MM.1S (cell line): ENCODE results near the gene TMEM45A.

Experiments
- DNase-seq: peaks from one replicate; pipeline ENCODE4 v3.0.0-alpha.2; 2015
- H2AFZ ChIP-seq: fragments of 300-600 bp; sonication (generic); 2 replicates; pipeline ENCODE4 v1.6.0; 2016; ENCODE audit warnings: antibody characterized with exemption, low read length
- H3F3A ChIP-seq: fragments of 300-600 bp; sonication (generic); 2 replicates; pipeline ENCODE4 v1.6.1; 2016; ENCODE audit warnings: mild to moderate bottlenecking, antibody characterized with exemption, low read length, moderate library complexity, mixed read lengths; ENCODE audit not compliant: insufficient read depth
- H3K27ac ChIP-seq: fragments of 300-600 bp; sonication (generic); 2 replicates; pipeline ENCODE4 v1.5.1; 2016; ENCODE audit warnings: mild to moderate bottlenecking, low read length
- H3K27me3 ChIP-seq: fragments of 300-600 bp; sonication (generic); replicated peaks from 2 replicates; pipeline ENCODE4 v1.6.0; 2016; ENCODE audit warnings: low read length; ENCODE audit not compliant: insufficient read depth
- H3K36me3 ChIP-seq: fragments of 300-600 bp; sonication (generic); replicated peaks from 2 replicates; pipeline ENCODE4 v1.6.1; 2016; ENCODE audit warnings: mild to moderate bottlenecking, low read length, mixed read lengths; ENCODE audit not compliant: insufficient read depth
- H3K4me1 ChIP-seq: fragments of 300-600 bp; sonication (generic); 2 replicates; pipeline ENCODE4 v1.6.1; 2016; ENCODE audit warnings: low read length, mixed read lengths
- H3K4me2 ChIP-seq: fragments of 300-600 bp; sonication (generic); 2 replicates; pipeline ENCODE4 v1.6.0; 2016; ENCODE audit warnings: low read depth, low read length
- H3K4me3 ChIP-seq: fragments of 300-600 bp; sonication (generic); 2 replicates; pipeline ENCODE4 v1.5.1; 2016; ENCODE audit warnings: low read length, mixed read lengths
- H3K79me2 ChIP-seq: fragments of 300-600 bp; sonication (generic); 2 replicates; pipeline ENCODE4 v1.6.1; 2016; ENCODE audit warnings: mixed run types, low read length, mixed read lengths
- H3K9ac ChIP-seq: fragments of 300-600 bp; sonication (generic); 2 replicates; pipeline ENCODE4 v1.6.1; 2016; ENCODE audit warnings: low read length, mixed read lengths
- H3K9me2 ChIP-seq: fragments of 300-600 bp; sonication (generic); replicated peaks from 2 replicates; pipeline ENCODE4 v1.6.1; 2016; ENCODE audit warnings: mild to moderate bottlenecking, low read length, mixed read lengths; ENCODE audit not compliant: insufficient read depth
- H3K9me3 ChIP-seq: fragments of 300-600 bp; sonication (generic); replicated peaks from 2 replicates; pipeline ENCODE4 v1.6.1; 2016; ENCODE audit warnings: mild to moderate bottlenecking, low read length, mixed read lengths; ENCODE audit not compliant: insufficient read depth
- H4K20me1 ChIP-seq: fragments of 300-600 bp; sonication (generic); 2 replicates; pipeline ENCODE4 v1.6.1; 2016; ENCODE audit warnings: mild to moderate bottlenecking, low read length, moderate library complexity, mixed read lengths; ENCODE audit not compliant: insufficient read depth
- CTCF ChIP-seq: fragments of 300-600 bp; sonication (generic); IDR thresholded peaks from 2 replicates; pipeline ENCODE4 v1.5.1; 2016; ENCODE audit warnings: antibody characterized with exemption, low read length, mixed read lengths
- EZH2 ChIP-seq: fragments of 300-600 bp; sonication (generic); optimal IDR thresholded peaks from 2 replicates; pipeline ENCODE3; 2017; ENCODE audit warnings: low read depth, mild to moderate bottlenecking, antibody characterized with exemption, low read length, mixed read lengths
- EZH2phosphoT487 ChIP-seq: fragments of 300-600 bp; sonication (generic); IDR thresholded peaks from 2 replicates; pipeline ENCODE4 v1.6.1; 2018; ENCODE audit warnings: antibody characterized with exemption, low read length

Gene TMEM45A

GRCh38 chr3:100489118-100489517, 3.3 kb upstream of the TMEM45A start:
- Histone ChIP-seq H2AFZ (no peak overlapping the region), H3K9me2 (no peaks in the 10 kb centered on the region), H3F3A (no peaks in the 10 kb centered on the region), H3K36me3 (no peaks in the 10 kb centered on the region), H3K27ac (no peak overlapping the region), H4K20me1 (no peaks in the 10 kb centered on the region), H3K27me3 (no peaks in the 10 kb centered on the region), H3K4me3 (no peak overlapping the region), H3K9me3 (no peaks in the 10 kb centered on the region), H3K4me2 (no peak overlapping the region), H3K9ac (no peak overlapping the region), H3K4me1 (0 out of 2 replicates have a peak, but pooled peaks cover 4% of the 10 kb centered on the region), H3K79me2 (no peaks in the 10 kb centered on the region)
- no peak for DNase-seq
- no peak for TF ChIP-seq EZH2phosphoT487
- no peak for TF ChIP-seq CTCF
- TF ChIP-seq EZH2: no peak

- no peaks in the 10 kb centered on the region for H3K79me2 ChIP-seq
- no peak overlapping the region for H3K4me3 ChIP-seq
- peaks cover 25% of the 10 kb centered on the region for H3K4me1 ChIP-seq
- no peaks in the 10 kb centered on the region for H4K20me1 ChIP-seq
- H3K9ac ChIP-seq: no peak overlapping the region
- no peaks in the 10 kb centered on the region for H3K9me2 ChIP-seq
- peak overlapping the region; percentile 27 for H3K4me2 ChIP-seq
- peak; percentile 75 for DNase-seq
- H3K27ac ChIP-seq: peak overlapping the region; percentile 62; the same call in 1 of the 2 replicates
- no peaks in the 10 kb centered on the region for H3K36me3 ChIP-seq
- H2AFZ ChIP-seq: peak overlapping the region; percentile 1; the same call in 1 of the 2 replicates
- no peaks in the 10 kb centered on the region for H3K27me3 ChIP-seq
- no peaks in the 10 kb centered on the region for H3K9me3 ChIP-seq
- peaks cover 16% of the 10 kb centered on the region for H3F3A ChIP-seq
- TF ChIP-seq CTCF (no peak), EZH2 (no peak), EZH2phosphoT487 (no peak)
Observed at GRCh38 chr3:100496711-100497261, 4.4 kb downstream of the TMEM45A start.

- no peaks in the 10 kb centered on the region for H3K79me2 ChIP-seq
- H3K27ac ChIP-seq: no peak overlapping the region
- TF ChIP-seq CTCF (no peak), EZH2 (no peak), EZH2phosphoT487 (no peak)
- no peaks in the 10 kb centered on the region for H4K20me1 ChIP-seq
- no peak overlapping the region for H2AFZ ChIP-seq
- H3K27me3 ChIP-seq: no peaks in the 10 kb centered on the region
- no peak overlapping the region for H3K4me3 ChIP-seq
- no peaks in the 10 kb centered on the region for H3K9me3 ChIP-seq
- H3K9ac ChIP-seq: no peak overlapping the region
- peaks cover 22% of the 10 kb centered on the region for H3K4me1 ChIP-seq
- H3K36me3 ChIP-seq: no peaks in the 10 kb centered on the region
- H3K4me2 ChIP-seq: no peak overlapping the region
- H3K9me2 ChIP-seq: no peaks in the 10 kb centered on the region
- no peak for DNase-seq
- H3F3A ChIP-seq: peaks cover 16% of the 10 kb centered on the region
Observed at GRCh38 chr3:100499651-100500050, 7.2 kb downstream of the TMEM45A start.
